GM21528 (cell line): ENCODE results near the gene TANC1.

Experiments
- ATAC-seq: cut with Tn5 transposase; IDR thresholded peaks from one replicate; pipeline ENCODE4 v1.9.1; 2021; ENCODE audit warnings: mild to moderate bottlenecking, moderate library complexity; ENCODE audit not compliant: unreplicated experiment, low FRiP score

The TANC1 gene

GRCh38 chr2:159211447-159212396, 243.3 kb downstream of the TANC1 start:
- no peak for ATAC-seq

GRCh38 chr2:159213296-159213695, 244.9 kb downstream of the TANC1 start:
- ATAC-seq, result no peak

GRCh38 chr2:159214325-159214865, 246.0 kb downstream of the TANC1 start:
- no peak for ATAC-seq

- ATAC-seq, result no peak
These were observed 246.7 kb downstream of the TANC1 start for GRCh38 chr2:159215116-159215515.

- ATAC-seq, result no peak
These were observed 249.2 kb downstream of the TANC1 start for GRCh38 chr2:159217676-159218075.

GRCh38 chr2:159218389-159218788, 249.9 kb downstream of the TANC1 start:
- ATAC-seq, result no peak

- ATAC-seq, result no peak
These were observed 251.1 kb downstream of the TANC1 start for GRCh38 chr2:159219394-159219998.

- ATAC-seq, result no peak
These were observed 255.8 kb downstream of the TANC1 start for GRCh38 chr2:159224061-159224813.

- no peak for ATAC-seq
These were observed 256.9 kb downstream of the TANC1 start for GRCh38 chr2:159225025-159226016.

GRCh38 chr2:159226059-159226461, 257.6 kb downstream of the TANC1 start:
- ATAC-seq, result no peak

- ATAC-seq, result no peak
These were observed 258.4 kb downstream of the TANC1 start for GRCh38 chr2:159226608-159227385.

GRCh38 chr2:159227467-159227866, 259.0 kb downstream of the TANC1 start:
- no peak for ATAC-seq

GRCh38 chr2:159228081-159228581, 259.7 kb downstream of the TANC1 start:
- ATAC-seq, result no peak

GRCh38 chr2:159229476-159230144, 261.2 kb downstream of the TANC1 start:
- no peak for ATAC-seq

GRCh38 chr2:159230145-159230877, 261.9 kb downstream of the TANC1 start:
- no peak for ATAC-seq

- ATAC-seq, result no peak
These were observed 264.2 kb downstream of the TANC1 start for GRCh38 chr2:159232456-159233170.

GRCh38 chr2:159234868-159235267, 266.4 kb downstream of the TANC1 start:
- ATAC-seq, result no peak
